Stimulated activated CD4-positive, alpha-beta T cell treated with anti-CD3 and anti-CD28 coated beads, Interleukin-2, amount 100 ng/mL, for 4 hours (primary cell): Measurements from ENCODE around the gene ORMDL1.
"Not testable (repeated sequence)": the region's sequence is repeated elsewhere in the genome, so short reads cannot be mapped to it uniquely, and the experiment has no call there.

Experiments
- DNase-seq: peaks from one replicate; pipeline ENCODE4 v3.0.0-alpha.2; 2020; ENCODE audit warnings: low read depth

ORMDL1 gene

DNA sequence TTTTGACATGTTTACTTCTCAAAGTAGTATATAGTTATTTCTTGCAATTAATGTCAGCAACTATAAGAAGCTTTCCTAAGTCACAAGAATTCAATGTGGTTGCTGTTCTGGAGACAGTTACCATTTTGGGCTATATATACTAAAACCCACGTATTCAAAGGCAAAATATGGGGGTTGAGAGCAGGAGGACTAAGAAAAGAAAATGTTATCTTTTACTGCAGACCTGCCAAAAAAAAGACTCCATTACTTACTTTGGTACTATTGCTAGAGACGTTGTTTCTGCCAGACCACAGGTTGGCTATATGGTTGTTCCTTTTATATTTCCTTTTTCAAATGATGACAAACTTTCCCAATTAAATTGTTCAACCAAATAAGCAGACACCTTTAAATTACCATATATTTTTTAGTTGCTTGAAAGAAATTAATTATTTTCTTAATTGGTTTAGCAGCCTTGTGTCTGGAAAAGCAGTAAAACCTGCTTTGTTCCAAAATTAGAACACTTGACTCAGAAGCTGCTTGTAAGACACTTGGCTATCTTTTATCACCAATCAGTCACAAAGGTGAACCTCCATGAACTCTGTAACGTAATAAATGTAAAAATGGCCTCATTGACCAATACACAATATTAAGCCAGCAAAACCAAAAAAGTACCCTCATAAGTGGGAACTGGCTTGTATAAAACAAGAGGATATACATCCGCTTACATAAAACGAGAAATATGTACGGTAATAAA lies 13.4 kb downstream of the ORMDL1 start:
- no peak for DNase-seq

DNA sequence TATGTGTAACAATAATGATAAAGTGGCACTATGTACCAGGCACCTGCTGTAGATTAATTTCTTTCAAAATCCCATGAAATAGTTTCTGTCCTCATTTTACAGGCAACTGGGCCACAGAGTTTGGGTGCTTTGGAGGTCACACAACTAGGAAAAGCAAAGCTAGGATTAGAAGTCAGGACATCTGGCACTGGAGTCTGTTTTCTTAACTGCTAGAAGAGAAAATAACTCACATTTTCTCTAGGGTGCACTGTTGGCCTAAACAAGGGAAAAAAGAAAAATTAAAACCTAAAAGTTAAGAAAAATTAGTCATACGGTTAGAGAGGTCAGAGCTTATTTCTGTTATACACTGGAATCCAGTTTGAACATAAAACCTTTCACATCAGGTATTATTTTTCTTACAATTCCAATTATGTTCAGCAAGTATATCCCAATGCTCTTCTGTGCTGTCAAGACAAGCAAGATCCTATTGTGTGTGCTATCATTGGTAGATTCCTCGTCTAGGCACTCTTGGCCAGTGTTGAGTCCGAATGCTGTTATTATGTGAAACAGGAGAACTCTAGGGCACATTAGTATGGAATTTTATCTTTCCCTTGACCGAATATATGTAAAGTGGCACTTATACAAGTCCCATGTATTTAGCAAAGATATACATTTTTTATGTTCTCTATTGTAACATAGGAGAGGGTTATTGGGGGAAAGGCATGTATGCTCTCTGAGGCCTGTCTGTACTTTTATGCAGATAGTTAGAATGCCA lies 20.1 kb downstream of the ORMDL1 start:
- DNase-seq, result no peak

DNA sequence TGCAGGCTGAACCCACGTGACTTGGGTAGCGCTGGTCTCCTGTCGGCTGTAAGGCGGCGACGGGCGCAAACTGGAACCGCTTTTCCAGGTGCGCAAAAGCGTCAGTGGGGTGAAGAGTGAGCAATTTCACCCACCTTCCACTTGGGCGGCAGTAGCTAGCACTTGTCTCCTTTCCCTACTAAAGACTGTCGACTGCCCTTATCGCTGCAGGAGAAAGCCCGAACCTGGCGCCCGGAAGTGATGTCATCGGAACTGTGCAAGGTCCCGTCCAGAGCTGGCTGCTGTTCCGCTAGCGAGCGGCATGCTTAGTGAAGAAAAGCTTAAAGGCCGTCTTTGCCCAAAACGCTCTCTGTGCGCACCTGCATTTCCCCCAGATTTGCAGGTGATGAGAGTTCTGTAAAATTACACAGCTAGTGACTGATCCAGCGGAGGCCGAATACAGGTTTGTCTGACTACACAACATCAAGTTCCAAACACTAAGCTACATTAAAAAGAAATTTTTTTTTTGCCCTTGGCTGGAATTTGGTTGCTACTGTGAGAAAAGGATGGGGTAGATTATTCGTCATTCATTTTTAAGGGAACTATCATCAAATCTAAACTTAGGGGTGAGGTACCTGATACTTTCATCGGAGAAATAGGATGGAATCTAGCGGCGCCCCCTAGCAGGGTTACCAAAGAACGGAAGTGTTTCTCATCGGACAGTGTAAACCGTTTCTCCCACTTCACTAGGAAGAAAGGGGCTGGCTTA lies 21.4 kb downstream of the ORMDL1 start, which contains the start of gene OSGEPL1:
OSGEPL1 (minus strand) TSS at position 242 of the 748 bp plus-strand sequence. CDS start 1,152 bp downstream, outside the sequence.
- peak; percentile 89 for DNase-seq

DNA sequence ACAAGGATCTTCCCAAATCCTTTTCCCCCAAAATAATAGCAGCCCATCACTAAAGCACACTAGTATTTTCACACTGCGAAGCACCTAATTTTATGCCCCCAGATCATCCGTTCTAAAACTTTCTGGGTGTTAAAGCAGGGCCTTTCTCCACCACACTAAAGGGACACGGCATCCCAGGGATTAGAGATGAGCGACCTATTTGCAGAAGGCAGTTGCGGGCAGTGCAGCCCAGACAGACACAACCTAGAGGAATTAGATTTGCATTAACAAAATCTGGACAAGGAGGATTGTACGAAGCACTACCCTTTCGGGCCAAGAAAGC lies 21.9 kb downstream of the ORMDL1 start:
- no peak for DNase-seq

DNA sequence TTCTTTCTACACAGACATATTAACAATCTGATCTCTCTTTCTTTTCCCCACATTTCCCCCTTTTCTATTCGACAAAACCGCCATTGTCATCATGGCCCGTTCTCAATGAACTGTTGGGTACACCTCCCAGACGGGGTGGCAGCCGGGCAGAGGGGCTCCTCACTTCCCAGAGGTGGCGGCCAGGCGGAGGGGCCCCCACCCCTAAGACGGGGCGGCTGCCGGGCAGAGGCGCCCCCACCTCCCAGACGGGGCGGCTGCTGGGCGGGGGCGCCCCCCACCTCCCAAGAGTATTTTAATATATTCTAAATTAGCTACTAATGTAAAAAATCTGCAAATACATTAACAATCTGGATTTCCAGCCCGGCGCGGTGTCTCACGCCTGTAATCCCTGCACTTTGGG lies 24.0 kb downstream of the ORMDL1 start:
- DNase-seq, result not testable (repeated sequence)

DNA sequence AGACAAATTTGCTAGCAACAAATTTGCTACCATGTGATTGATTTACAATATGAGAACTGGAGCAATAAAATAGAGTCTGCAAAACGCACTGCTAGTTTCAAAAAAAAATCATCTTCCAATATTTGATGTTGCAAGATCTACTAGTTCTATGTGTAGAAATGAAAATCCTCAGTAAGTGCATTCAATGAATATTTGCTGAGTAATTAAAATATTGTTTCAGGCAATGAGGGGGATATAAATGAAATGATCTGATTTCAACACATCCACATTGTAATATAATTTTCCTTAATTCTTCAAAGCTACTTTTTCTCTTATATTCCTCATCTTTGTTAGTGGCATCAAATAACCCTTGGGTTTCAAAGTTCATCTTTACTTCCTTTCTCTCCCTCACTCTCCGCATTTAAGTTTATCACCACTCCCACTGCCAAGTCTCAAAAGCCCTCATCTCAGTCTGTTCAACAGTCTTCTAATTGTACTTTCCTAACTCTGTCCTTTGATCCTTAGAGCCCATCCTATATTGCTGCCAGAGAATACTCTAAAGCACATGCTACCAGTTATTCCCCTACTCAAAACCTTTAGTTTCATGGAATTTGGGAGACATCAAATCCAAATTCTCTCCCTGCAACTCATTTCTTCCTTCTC lies 27.7 kb downstream of the ORMDL1 start:
- no peak for DNase-seq

DNA sequence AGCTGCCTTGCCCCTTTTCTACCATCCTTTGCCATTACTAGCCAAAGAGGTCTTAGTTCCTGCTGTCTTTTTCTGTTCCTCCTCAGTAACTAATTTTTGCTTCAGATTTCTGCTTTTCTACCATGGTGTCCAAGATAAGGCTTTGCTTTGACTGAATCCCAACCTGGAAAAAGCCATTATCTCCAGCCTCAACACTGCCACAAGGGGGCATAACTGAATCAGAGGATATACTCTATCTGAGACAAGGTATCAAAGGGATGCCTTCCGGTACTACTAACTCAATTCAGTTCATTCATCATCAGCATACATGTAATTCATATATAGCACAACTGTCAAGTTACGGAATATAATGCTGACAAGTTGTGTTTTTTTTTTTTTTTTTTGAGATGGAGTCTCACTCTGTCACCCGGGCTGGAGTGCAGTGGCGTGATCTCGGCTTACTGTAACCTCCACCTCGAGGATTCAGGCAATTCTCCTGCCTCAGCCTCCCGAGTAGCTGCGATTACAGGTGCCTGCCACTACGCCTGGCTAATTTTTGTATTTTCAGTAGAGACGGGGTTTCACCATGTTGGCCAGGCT lies 33.0 kb downstream of the ORMDL1 start:
- DNase-seq, result peak; percentile 26

DNA sequence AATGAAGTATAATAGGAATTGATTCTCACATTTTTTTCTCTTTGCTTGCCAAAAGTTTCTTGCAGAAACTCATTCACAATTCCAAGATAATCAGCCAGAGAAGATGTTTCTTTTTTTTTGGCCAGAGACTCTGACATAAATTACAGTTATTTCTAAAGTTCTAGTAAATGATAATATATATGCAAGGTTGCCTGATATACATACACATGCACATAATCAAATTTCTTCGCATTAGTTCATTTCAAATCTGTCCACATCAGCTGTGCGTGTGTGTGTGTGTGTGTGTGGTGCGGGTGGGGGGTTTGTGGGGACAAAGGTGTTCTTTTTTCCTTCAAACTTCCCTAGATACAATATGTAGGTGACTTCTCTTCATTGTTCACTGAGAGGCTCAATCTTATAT lies 54.7 kb downstream of the ORMDL1 start:
- DNase-seq, result no peak

DNA sequence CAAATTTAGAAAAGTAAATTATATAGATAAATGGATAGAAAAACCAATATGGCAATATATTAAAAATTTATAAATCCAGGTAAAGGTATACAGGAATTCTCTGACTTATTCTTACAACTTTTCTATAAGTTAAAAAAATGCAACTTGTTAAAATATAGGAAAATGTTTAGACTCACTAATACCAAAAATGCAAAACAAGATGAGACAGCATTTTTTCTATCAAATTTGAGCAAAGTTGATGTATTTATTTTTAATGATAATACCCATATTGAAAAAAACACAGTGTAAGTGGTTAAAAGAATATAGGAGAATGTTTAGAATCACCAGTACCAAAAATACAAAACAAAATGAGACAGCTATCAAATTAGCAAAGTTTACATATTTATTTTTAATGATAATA lies 57.3 kb downstream of the ORMDL1 start:
- DNase-seq, result no peak

DNA sequence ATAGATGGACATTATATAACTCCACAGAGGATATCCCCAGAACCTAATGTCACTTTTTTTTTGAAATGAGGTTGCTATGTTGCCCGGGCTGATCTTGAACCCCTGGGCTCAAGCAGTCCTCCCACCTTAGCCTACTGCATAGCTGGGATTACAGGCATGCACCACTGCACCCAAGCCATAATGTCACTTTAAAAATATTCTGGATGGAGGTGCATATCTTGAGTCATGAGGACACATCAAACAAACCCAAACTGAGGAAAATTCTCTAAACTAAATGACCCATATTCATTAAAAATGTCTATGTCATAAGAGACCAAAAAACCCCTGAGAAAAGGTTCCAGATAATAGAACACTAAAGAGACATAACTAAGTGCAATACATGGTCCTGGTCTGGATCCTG lies 57.9 kb downstream of the ORMDL1 start:
- no peak for DNase-seq

DNA sequence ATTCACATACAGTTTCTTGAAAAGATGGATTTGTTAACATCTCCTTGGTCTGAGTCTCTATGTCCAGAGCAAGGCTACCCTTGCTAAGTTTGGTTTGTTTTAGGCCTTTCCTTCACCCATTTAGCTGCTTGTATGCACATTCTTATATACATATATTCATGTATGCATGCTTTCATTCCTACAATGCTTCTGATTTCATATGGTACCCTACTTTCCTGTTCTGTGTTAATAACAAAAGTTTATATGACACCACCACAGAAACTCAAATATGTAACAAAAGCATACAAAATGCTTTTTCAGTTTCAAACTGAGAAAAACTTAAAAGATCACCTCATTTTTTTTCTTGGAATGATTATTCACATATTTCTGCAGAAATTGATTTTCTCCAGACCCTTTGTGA lies 60.9 kb downstream of the ORMDL1 start:
- DNase-seq, result no peak
